HS-5 (cell line): Measurements from ENCODE around the gene PCDH7.

Source experiments
- DNase-seq: peaks from one replicate; pipeline ENCODE4 v3.0.0-alpha.2; 2012; ENCODE audit warnings: low read depth

Gene PCDH7, protein sequence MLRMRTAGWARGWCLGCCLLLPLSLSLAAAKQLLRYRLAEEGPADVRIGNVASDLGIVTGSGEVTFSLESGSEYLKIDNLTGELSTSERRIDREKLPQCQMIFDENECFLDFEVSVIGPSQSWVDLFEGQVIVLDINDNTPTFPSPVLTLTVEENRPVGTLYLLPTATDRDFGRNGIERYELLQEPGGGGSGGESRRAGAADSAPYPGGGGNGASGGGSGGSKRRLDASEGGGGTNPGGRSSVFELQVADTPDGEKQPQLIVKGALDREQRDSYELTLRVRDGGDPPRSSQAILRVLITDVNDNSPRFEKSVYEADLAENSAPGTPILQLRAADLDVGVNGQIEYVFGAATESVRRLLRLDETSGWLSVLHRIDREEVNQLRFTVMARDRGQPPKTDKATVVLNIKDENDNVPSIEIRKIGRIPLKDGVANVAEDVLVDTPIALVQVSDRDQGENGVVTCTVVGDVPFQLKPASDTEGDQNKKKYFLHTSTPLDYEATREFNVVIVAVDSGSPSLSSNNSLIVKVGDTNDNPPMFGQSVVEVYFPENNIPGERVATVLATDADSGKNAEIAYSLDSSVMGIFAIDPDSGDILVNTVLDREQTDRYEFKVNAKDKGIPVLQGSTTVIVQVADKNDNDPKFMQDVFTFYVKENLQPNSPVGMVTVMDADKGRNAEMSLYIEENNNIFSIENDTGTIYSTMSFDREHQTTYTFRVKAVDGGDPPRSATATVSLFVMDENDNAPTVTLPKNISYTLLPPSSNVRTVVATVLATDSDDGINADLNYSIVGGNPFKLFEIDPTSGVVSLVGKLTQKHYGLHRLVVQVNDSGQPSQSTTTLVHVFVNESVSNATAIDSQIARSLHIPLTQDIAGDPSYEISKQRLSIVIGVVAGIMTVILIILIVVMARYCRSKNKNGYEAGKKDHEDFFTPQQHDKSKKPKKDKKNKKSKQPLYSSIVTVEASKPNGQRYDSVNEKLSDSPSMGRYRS (N-terminal part only)

DNA sequence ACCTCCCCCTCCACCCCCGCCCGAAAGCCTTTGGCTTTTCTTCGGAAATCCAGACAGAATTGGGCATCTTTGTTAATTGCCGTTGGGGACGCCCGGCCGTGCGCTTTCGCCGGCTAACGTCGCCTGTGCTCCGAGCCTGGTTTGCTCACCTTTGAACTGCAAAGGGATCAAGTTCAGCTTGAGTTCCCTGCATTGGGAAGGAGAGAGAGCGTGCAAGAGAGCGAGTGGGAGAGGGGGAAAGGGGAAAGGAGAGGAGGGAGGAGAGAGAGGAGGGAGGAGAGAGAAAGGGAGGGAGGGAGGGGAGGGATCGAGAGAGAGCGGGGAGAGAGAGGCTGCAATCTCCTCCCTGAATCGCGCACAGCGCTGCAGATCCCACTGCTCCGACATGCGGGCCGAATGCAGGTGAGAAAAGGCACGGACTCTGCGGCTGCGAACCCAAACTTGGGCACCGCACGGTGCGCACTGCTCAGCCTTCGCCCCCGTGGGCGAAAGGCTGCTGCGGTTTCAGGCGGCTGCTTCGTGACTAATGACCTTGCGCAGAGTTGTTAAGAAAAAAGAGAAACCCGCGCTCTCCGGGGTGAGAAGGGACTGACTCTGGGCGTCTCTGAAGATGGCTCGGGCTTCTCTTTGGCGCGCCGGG is at the start of gene PCDH7:
PCDH7 (plus strand) TSS at position 349 of the 640 bp plus-strand sequence. CDS start 1,054 bp downstream, outside the sequence.
- DNase-seq = no peak

DNA sequence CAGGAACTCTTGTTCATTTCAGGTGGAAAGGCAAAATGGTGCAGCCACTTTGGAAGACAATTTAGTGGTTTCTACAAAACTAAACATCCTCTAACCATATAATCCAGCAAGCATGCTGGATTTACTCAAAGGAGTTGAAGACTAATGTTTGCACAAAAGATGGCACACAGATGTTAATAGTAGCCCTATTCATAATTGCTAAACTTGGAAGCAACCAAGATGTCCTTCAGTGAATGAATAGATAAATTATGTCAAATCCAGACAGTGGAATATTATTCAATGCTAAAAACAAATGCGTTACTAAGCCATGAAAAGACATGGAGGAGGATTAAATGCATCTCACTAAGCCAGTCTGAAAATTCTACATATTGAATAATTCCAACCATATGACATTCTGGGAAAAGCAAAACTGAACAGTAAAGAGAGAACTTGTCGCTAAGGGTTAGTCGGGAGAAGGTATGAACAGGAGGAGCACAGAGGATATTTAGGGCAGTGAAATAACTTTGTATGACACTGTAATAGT is 48.2 kb upstream of the PCDH7 start:
- DNase-seq = no peak

DNA sequence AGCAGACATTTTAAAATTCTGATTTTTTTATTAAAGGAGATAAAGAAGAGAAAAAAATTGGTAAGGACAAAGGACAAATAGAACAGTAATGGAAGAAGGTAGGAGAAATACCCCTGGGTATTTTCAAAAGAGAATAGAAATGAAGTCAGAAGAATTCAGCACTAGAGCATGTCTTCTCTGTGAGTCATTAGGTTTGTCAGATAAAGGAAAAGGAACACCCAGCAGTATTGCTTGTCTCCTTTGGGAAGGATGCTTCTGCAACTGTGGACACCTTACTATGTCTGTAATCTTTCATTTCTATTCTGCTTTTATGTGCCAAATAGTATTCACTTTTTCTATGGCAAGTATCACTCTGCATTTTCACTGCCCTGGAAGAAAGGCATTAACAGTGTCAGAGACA is 24.0 kb upstream of the PCDH7 start:
- no peak for DNase-seq

DNA sequence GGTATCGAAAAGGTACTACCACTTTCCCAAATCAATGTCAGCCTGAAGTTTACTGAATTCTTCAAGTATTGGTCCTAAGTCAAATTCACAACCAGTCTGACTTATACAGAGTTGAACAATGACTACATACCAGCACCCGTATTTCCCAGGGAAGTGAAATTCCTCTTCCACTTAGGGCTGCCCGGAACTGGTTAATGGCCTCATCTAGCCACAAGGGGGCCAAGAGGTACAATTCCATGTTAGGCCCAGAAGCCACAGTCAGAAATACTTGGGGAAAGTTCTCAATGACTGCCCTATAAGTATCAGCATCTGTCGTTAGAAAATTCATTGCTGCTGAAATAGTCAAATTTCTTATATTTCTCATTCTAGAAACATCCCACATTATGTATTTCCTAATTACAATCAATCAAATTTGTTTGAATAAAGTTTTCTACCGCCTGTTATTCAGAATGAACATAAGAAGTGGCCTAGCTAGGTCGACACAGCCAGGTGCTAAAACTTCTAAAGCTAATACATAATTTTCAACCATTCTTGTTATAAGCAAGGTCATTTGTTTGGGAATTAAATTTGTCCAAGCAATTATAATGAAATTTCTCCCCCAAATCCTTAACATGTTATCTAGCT is 5.6 kb upstream of the PCDH7 start:
- DNase-seq = no peak

DNA sequence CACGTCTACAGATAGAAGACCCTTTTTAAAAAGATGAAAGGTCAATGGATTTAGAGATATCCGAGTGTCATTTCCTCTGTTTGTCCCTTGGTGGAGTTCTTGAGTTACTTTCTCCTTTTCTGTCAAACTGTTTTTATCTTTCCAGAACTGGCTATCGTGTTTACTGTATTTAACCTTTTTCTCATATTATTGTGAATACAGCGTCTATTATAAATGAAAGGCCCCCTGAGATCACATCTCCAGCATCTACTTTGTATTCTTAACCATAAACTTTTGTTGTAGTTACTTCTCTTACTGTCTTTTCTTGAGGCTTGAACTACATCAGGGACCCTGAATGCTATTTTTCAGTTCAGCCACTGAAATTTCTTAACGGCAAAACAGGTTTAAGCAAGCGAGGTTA is 4.0 kb upstream of the PCDH7 start:
- no peak for DNase-seq

DNA sequence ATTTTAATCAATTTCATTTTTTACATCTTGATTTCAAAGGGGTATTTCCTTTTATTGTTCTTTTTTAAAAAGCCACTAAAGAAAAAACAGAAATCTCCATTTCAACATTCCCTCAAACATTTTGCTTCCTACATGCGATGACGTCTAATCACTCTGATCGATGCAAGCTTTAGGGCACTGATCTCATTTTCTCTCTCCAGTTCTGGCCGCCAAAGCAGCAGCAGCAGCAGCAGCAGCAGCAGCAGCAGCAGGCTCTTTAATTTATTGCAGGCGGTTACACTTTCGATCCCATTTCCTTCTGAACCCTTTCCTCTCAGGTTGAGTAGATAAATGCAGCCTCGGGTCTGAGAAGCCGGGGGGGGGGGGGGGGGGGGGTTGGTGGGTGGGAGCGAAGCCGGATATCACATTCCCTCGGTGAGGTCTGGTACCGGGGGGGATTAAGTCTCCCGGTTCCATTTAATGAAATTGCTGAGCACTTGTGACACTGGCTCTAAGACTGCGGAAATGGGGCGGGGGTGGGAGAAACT is 3.4 kb upstream of the PCDH7 start:
- no peak for DNase-seq

DNA sequence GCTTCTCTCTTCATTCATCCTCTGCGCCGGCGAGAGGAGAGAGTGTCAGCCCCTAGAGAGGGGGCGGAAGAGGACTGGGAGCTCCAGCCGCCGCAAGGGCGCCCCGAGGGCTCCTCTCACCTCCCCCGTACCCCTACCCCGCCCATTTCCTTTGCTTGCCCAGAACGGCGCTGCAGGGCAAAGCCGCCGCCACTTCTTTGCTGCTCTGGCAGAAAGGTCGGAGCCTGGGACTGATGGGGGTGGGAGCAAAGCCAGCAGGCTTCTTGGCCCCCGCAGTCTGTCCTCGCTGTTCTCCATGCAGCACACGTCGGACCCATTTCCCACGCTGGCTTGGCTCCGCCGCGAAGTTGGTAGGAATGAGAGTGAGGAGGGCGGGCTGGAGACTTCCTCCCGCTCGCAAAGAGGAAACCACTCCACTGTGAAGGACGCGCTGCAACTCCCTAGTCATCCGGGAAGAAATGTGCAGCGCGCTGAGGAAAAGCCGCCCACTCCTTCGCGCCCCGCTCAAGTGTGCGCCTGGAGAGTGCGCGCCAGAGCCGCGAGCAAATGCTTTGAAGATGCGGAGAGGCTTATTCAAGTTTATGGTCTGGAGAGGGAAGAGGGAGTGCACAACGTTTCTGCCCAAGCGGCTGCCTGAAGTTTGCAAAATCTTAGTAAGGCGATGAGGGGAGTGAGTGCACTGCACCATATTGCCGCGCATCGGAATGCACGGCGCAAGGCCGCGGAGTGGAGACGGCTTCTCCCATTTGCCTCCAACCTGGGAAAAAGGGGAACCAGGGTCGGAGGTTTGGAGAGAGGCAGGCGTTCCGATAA is 2.8 kb upstream of the PCDH7 start:
- no peak for DNase-seq

DNA sequence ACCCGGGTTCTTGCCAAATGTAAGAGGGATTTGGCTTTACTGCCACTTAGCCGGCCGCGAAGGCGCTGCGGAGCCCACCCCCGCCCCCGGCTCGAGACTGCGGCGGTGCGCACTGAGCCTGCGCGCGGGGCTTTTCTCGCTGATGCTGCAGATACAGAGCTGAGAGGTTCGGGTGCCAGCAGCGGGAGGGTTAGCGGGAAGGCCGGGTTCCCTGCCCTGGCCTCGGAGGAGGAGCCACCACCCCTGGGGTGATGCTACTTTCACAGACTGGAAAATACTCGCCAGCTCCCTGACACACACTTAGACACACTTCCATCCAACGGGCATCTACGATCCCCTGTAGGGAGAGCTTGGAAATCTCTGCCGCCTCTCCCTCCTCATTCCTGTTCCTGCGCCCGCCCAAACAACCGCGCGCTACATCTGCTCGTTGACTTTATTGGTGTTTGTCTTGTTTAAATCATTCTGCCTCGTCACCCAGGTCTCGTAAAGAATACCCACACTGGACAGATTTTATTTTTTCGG is 2.1 kb upstream of the PCDH7 start:
- no peak for DNase-seq

DNA sequence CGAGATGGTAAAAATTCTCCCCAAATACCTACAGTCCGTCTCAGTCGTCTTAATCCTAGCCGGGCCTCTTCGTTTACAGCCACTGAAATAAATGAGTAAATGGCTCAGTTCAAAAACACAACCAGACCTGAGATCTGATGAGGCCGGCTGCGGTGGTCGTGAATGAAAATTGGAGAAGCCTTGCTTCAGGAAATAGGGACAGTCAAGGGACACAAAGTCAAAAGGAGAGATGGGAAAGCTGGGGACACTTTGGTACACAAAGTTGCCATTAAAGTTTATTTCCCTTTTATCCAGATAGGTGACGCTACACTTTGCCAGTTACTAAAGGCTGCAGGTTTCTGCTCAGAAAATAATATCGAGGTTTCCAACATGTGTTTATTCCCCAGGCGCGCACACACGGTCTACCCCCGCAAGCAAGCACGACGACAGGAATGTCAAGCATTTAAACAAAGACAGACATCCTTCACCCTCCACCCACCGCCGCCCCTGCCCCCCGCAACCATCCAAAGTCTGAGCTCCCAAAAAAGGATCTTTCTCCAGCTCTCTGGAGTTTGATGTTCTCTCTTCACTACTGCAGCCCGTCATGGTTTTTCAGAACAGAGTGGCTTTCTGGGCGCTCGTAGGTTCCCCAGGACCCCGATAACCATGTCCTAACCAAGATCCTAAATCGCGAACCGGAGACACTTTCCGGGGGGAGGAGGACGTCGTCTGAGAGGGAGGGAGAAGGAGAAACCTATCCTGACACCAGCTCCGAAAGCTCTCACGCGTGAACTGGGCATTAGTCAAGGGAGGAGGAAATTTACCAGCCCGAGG is 1.3 kb upstream of the PCDH7 start:
- DNase-seq = no peak

DNA sequence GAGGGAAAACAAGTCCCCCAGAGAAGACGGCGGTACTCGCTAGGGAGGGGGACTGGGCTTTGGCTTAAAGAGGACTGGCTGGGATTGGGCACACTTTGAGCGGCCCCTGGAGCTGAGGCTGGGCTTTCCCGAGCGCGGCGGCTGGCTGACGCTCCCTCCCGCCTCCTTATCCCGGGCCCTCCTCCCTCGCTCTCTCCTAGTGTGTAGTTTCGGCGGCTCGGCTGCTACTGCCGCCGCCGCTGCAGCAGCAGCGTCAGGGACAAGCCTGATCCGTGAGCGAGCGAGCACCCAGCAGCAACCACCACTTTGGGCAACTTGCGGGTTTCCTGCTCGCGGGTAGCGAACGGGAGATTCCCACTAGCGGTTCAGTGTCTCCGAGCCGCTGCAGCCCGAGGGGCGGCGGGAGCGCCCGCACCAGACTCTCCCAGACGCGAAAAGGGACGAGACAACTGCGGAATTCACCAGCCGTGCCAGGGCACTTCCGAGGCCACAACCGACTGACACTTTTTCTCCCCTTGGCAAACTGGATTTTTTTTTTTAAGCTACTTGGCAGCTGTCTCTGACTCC is 632 bp upstream of the PCDH7 start:
- no peak for DNase-seq

DNA sequence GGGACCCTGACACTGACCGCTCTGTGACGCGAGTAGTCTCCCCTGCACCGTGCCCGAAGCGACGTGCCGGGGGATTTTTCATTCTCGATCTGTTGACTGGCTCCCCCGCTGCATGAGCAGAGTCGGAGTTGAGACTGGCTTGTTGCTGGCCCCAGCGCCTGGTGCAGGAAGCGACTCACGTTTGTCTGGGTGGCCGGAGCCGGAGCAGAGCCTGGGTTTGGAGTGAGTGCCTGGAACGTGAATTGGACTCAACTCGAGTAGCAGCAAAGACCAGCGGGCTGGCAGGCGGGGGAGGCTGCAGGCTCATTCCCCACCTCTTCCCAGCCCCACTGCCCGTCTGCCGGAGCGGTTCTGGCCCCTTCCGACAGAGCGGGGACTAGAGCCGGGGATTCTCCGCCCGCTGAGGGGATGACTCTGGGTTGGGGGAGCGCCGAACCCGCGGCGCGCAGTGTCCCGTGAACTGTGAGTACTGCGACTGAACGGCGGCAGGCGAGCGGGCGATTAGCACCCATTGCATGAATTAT is 554 bp downstream of the PCDH7 start:
- no peak for DNase-seq

DNA sequence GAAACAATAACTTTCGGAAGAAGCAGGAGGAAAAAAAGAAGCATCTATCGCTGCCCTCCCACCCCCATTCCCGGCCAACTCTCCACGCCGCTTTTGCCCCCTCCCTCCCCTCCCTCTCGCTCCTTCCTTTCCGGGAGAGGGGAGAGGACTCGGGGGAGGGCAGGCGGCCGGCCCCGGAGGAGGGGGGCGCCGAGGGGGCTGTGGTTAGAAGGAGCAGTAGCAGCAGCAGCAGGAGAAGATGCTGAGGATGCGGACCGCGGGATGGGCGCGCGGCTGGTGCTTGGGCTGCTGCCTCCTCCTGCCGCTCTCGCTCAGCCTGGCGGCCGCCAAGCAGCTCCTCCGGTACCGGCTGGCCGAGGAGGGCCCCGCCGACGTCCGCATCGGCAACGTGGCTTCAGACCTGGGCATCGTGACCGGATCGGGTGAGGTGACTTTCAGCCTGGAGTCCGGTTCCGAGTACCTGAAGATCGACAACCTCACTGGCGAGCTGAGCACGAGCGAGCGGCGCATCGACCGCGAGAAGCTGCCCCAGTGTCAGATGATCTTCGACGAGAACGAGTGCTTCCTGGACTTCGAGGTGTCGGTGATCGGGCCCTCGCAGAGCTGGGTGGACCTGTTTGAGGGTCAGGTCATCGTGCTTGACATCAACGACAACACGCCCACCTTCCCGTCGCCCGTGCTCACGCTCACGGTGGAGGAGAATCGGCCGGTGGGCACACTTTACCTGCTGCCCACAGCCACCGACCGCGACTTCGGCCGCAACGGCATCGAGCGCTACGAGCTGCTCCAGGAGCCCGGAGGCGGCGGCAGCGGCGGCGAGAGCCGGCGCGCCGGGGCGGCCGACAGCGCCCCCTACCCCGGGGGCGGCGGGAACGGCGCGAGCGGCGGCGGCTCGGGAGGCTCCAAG is 1.3 kb downstream of the PCDH7 start:
- DNase-seq = no peak

DNA sequence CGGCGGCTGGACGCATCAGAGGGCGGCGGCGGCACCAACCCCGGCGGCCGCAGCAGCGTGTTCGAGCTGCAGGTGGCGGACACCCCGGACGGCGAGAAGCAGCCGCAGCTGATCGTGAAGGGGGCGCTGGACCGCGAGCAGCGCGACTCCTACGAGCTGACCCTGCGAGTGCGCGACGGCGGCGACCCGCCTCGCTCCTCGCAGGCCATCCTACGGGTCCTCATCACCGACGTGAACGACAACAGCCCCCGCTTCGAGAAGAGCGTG is 1.9 kb downstream of the PCDH7 start:
- DNase-seq = no peak

DNA sequence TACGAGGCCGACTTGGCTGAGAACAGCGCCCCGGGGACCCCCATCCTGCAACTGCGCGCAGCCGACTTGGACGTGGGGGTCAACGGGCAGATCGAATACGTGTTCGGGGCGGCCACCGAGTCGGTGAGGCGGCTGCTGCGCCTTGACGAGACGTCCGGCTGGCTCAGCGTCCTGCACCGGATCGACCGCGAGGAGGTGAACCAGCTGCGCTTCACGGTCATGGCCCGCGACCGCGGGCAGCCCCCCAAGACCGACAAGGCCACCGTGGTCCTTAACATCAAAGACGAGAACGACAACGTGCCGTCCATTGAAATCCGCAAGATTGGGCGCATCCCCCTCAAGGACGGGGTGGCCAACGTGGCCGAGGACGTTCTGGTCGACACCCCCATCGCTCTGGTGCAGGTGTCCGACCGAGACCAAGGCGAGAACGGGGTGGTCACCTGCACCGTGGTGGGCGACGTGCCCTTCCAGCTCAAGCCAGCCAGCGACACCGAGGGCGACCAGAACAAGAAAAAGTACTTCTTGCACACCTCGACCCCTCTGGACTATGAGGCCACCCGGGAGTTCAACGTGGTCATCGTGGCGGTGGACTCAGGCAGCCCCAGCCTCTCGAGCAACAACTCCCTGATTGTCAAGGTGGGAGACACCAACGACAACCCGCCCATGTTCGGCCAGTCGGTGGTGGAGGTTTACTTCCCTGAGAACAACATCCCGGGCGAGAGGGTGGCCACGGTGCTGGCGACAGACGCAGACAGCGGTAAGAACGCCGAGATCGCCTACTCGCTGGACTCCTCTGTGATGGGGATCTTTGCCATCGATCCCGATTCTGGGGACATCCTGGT is 2.4 kb downstream of the PCDH7 start:
- DNase-seq = no peak

DNA sequence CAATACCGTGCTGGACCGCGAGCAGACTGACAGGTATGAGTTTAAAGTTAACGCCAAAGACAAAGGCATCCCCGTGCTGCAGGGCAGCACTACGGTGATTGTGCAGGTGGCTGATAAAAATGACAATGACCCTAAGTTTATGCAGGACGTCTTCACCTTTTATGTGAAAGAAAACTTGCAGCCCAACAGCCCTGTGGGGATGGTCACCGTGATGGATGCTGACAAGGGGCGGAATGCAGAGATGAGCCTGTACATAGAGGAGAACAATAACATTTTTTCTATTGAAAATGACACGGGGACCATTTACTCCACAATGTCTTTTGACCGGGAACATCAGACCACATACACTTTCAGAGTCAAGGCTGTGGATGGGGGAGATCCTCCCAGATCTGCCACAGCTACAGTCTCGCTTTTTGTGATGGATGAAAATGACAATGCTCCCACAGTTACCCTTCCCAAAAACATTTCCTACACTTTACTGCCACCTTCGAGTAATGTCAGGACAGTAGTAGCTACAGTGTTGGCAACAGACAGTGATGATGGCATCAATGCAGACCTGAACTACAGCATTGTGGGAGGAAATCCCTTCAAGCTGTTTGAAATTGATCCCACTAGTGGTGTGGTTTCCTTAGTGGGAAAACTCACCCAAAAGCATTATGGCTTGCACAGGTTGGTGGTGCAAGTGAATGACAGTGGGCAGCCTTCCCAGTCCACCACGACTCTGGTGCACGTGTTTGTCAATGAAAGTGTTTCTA is 3.2 kb downstream of the PCDH7 start:
- no peak for DNase-seq

DNA sequence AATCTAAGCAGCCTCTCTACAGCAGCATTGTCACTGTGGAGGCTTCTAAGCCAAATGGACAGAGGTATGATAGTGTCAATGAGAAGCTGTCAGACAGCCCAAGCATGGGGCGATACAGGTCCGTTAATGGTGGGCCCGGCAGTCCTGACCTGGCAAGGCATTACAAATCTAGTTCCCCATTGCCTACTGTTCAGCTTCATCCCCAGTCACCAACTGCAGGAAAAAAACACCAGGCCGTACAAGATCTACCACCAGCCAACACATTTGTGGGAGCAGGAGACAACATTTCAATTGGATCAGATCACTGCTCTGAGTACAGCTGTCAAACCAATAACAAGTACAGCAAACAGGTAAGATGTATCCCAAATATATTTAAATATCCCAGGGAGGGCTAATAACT is 4.1 kb downstream of the PCDH7 start:
- DNase-seq = no peak
